ENCODE results near the gene SHC2. TPM values are rescaled to one million over a fixed set of nuclear protein-coding genes. Genes with fewer than 3 reads are reported as not detected.

SHC2 gene
- total and polyA plus RNA-seq, 2 of the 8 experiments (the other 6 are each of a cell fraction or from before 2014, with no cell fraction given) = 4.4 to 7.3 TPM

DNA sequence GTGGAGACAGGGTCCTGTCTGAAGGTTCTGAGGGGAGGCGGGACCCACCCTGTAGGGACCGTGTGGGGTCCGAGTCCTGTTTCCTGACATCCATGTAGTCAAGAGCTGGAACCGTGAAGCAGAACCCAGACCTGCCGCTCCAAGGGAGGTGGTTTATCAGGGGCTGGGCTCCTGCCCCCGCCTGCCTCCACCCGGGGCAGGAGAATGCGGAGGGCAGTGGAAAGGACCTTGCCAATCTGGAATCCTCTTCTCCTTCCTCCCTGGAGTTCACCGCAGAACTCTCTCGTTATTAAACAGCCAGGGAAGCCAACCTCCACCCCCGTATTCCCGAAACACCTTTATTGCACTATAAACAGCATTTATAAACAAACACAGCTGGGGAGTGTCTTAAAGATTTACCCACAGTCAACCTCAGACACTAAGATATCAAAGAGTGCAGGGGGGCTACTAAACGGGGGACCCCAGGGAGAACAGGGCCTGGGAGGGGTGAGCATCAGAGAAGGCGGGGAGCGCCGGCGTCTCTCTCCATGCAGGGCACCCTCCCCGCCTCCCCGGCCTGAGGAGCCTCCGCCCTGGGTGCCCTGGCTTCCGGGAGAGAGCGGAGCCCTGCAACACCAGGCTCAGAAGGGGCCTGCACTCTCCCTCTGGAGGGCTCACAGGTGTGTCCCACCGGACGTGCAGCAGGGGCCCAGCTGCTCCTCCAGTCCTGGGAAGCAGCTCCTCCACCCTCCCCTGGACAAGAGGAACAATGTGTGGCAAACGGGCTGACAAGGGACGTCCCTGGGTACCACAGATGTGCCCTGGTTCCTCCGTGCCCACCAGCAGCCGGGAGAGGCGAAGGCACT, 55.5 kb downstream of the SHC2 start:
- H3K4ac ChIP-seq (replicated peaks; ENCODE audit: insufficient read length, low read depth, low read length) = no peak overlapping the region
- H3K4me2 ChIP-seq (ENCODE audit: insufficient read depth in 1 of 2, low read depth in 2 of 2, low read length in 2 of 2) = no peak overlapping the region
- H3K27ac ChIP-seq (ENCODE audit: low read depth, low read length) = no peak overlapping the region
- DNase-seq (ENCODE audit: low read depth in 1 of 2, low spot score in 2 of 2) (peak in 1 of 2 experiments; percentile 46), FAIRE-seq (no peak)
- H3K79me1 ChIP-seq (ENCODE audit: low read depth, low read length) = 0 out of 2 replicates have a peak, but pooled peaks cover 2% of the 10 kb centered on the region
- TF ChIP-seq POLR2A (IDR thresholded peaks at IDR 0.05; ENCODE audit: control extremely low read depth in 1 of 2, low read depth in 2 of 2, low read length in 2 of 2) (no peak), SIX5 (IDR thresholded peaks at IDR 0.05; ENCODE audit: low read depth, low read length) (no peak), CBX8 (IDR thresholded peaks at IDR 0.05; ENCODE audit: borderline replicate concordance, low read depth, low read length) (no peak), BCL11A (IDR thresholded peaks at IDR 0.05; ENCODE audit: low read depth in 2 of 2, low read length in 2 of 2) (no peak), FOSL1 (IDR thresholded peaks at IDR 0.05; ENCODE audit: insufficient read depth, low read depth, low read length) (no peak)
- POLR2A ChIA-PET (ENCODE audit: partially characterized antibody) = interaction anchor here (0.6 to 2.3 kb wide), 4 partner anchors 9 to 52 kb away, joined by 3 to 7 read pairs (median 4); no protein-coding TSS in a partner anchor
- H3K4me1 ChIP-seq (replicated peaks in 1 of 4; ENCODE audit: control insufficient read depth in 3 of 4, insufficient read depth in 4 of 4, low read length in 3 of 4) = peaks cover 0 to 7% (median 3%) of the 10 kb centered on the region in 4 experiments; a peak in 4 of 7 replicates
- no peak overlapping the region for H2AK5ac ChIP-seq (ENCODE audit: low read depth, low read length)
- H3K4me3 ChIP-seq (ENCODE audit: extremely low read depth in 1 of 4, insufficient read depth in 2 of 4, low read depth in 3 of 4, low read length in 4 of 4) = no peak overlapping the region
- no peaks in the 10 kb centered on the region; the same call in 1 of the 2 replicates for H3K23me2 ChIP-seq (ENCODE audit: low read depth, low read length)
- no peak overlapping the region for H2BK20ac ChIP-seq (ENCODE audit: low read length)
- H3K18ac ChIP-seq (ENCODE audit: extremely low read depth, low read length) = no peak overlapping the region
- no peaks in the 10 kb centered on the region; a peak in 1 of 8 replicates for H3K36me3 ChIP-seq (ENCODE audit: control insufficient read depth in 2 of 4, insufficient read depth in 4 of 4, low read length in 3 of 4)
- peaks cover 0 to 12% (median 11%) of the 10 kb centered on the region in 4 experiments; a peak in 6 of 7 replicates for H3K27me3 ChIP-seq (replicated peaks in 1 of 4; ENCODE audit: control insufficient read depth in 3 of 4, extremely low read depth in 1 of 4, insufficient read depth in 3 of 4, low read length in 3 of 4)
- no peak overlapping the region for H4K5ac ChIP-seq (ENCODE audit: insufficient read length, low read depth, low read length)
- no peaks in the 10 kb centered on the region for H3K79me2 ChIP-seq (ENCODE audit: control insufficient read depth in 1 of 2, insufficient read depth in 2 of 2, low read length in 2 of 2)
- no peaks in the 10 kb centered on the region for H3K9me3 ChIP-seq (ENCODE audit: insufficient read depth in 2 of 2, low read depth in 1 of 2, low read length in 1 of 2)
- no peak overlapping the region for H3K23ac ChIP-seq (ENCODE audit: insufficient read length)
- no peak overlapping the region for H2BK12ac ChIP-seq (ENCODE audit: low read depth, low read length)
- no peak overlapping the region for H3K14ac ChIP-seq (ENCODE audit: insufficient read length)
- H4K91ac ChIP-seq (replicated peaks; ENCODE audit: insufficient read length, low read length) = no peak overlapping the region
- WGBS, 2 experiments (ENCODE audit: extremely low coverage in 1 of 2, insufficient coverage in 1 of 2, insufficient read length in 1 of 2, insufficient replicate concordance in 2 of 2, low coverage in 1 of 2, low lambda C conversion rate in 2 of 2, missing lambda C conversion rate in 1 of 2) = 82% methylated on average over 24 of the region's 29 CpGs; no CpG with 5 or more reads in 1 of the 2 experiments
- CTCF ChIA-PET (ENCODE audit: partially characterized antibody) = interaction anchor here (0.8 to 1.6 kb wide), 4 partner anchors 14 to 75 kb away, joined by 3 to 4 read pairs (median 3); no protein-coding TSS in a partner anchor
- H2AFZ ChIP-seq (ENCODE audit: low read length) = no peak overlapping the region
- peaks cover 0 to 4% of the 10 kb centered on the region in 2 experiments for H4K20me1 ChIP-seq (replicated peaks in 1 of 2; ENCODE audit: control insufficient read depth in 1 of 2, insufficient read depth in 2 of 2, low read length in 2 of 2)
- H2BK15ac ChIP-seq (ENCODE audit: low read length) = peak overlapping the region; percentile 46; the same call in 1 of the 2 replicates
- H3K9ac ChIP-seq (replicated peaks in 1 of 4; ENCODE audit: extremely low read depth in 1 of 4, low read depth in 3 of 4, low read length in 3 of 4) = no peak overlapping the region
- no peak overlapping the region for H2BK5ac ChIP-seq (ENCODE audit: low read depth, low read length)
- H4K8ac ChIP-seq (ENCODE audit: extremely low read depth, insufficient read depth, low read length) = peak overlapping the region; percentile 25; the same call in 1 of the 2 replicates
- no peak overlapping the region for H3K56ac ChIP-seq (replicated peaks; ENCODE audit: insufficient read length, low read depth, low read length)
- H2BK120ac ChIP-seq (replicated peaks; ENCODE audit: low read depth, low read length) = no peak overlapping the region

Measured in H1 (cell line).